Suprapubic skin (tissue), 4 donors: Measurements from ENCODE around the gene CTSH.

ENCODE experiments used
- EP300 ChIP-seq: sonication (generic); formaldehyde crosslinking; IDR thresholded peaks from one replicate; pipeline ENCODE4 v1.6.1; 2017; ENCODE audit warnings: antibody characterized with exemption
- POLR2A ChIP-seq, 2 donors: fragments of 450-650 bp; IDR thresholded peaks; one replicate each; pipeline ENCODE4 v1.6.1; 2017; ENCODE audit warnings: antibody characterized with exemption in 2 of 2, mild to moderate bottlenecking in 2 of 2, moderate library complexity in 2 of 2
- POLR2AphosphoS5 ChIP-seq, 3 donors: sonication (generic); formaldehyde crosslinking; IDR thresholded peaks; one replicate each; pipeline ENCODE4 v1.6.1; 2017; ENCODE audit warnings: antibody characterized with exemption in 3 of 3
- TF ChIP-seq, protein P1 (sequence below), 2 donors: fragments of 200-600 bp in 1 of 2; fragments of 450-650 bp in 1 of 2; sonication (generic) in 1 of 2; IDR thresholded peaks; one replicate each; pipeline ENCODE4 v1.5.1; 2016 to 2019; ENCODE audit warnings: antibody characterized with exemption in 2 of 2, mild to moderate bottlenecking in 1 of 2, moderate library complexity in 1 of 2

DNA sequence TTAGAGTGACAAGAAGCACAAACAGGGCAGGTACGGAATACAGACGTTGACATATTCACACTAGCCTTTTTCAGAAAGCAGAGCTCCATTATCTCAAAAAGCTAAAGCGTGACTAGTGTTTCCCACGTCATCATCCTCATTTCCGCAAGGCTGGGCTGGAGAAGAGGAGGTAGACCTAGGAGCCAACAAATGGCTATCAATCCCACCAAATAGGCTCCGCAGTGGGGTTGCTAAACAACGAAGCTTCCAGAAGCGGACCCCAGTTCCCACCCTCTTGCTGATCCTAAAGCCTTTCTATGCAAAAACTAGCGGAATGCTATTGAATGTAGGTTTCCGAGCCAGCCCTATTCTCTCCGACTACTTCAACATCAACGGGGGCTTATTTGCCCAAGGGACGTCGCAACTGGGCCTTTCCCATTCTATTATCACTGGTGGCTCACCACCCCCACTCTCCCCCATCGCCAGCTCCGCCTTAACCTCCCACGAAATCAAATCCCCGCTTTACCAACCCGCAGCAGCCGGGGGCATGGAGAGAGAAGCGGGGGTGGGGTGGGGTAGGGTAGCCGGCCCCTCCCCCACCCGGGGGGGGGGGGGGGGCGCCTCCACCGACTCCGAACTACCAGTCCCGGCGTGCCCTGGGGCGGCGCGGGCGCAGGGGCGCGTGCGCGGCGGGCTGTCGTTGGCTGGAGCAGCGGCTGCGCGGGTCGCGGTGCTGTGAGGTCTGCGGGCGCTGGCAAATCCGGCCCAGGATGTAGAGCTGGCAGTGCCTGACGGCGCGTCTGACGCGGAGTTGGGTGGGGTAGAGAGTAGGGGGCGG, 72.5 kb downstream of the CTSH start, which contains the start of gene MORF4L1:
- TF ChIP-seq, protein P1, sequence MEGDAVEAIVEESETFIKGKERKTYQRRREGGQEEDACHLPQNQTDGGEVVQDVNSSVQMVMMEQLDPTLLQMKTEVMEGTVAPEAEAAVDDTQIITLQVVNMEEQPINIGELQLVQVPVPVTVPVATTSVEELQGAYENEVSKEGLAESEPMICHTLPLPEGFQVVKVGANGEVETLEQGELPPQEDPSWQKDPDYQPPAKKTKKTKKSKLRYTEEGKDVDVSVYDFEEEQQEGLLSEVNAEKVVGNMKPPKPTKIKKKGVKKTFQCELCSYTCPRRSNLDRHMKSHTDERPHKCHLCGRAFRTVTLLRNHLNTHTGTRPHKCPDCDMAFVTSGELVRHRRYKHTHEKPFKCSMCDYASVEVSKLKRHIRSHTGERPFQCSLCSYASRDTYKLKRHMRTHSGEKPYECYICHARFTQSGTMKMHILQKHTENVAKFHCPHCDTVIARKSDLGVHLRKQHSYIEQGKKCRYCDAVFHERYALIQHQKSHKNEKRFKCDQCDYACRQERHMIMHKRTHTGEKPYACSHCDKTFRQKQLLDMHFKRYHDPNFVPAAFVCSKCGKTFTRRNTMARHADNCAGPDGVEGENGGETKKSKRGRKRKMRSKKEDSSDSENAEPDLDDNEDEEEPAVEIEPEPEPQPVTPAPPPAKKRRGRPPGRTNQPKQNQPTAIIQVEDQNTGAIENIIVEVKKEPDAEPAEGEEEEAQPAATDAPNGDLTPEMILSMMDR (IDR thresholded peaks at IDR 0.05): no peak
- TF ChIP-seq POLR2A (IDR thresholded peaks at IDR 0.05) (no peak), POLR2AphosphoS5 (IDR thresholded peaks at IDR 0.05) (no peak), EP300 (no peak)
